ENCODE results near the gene NME4.

- TF ChIP-seq CTCF (IDR thresholded peaks at IDR 0.05): no peak
- TF ChIP-seq POLR2A (IDR thresholded peaks at IDR 0.05): no peak
Observed at GRCh38 chr16:398561-399339, 1.8 kb downstream of the NME4 start.
